ENCODE measurements around the gene MAP4K5. TPM values are rescaled to one million over a fixed set of nuclear protein-coding genes. Genes with fewer than 3 reads are reported as not detected.

The MAP4K5 gene
- total and polyA plus RNA-seq, 2 of the 13 experiments (the other 11 are each of a cell fraction or from before 2014, with no cell fraction given) = 12.7 to 23.9 TPM

- TF ChIP-seq ZNF564 (CRISPR knock-in tag; IDR thresholded peaks at IDR 0.05) (no peak), PITX1 (CRISPR knock-in tag; IDR thresholded peaks at IDR 0.05) (no peak), ZKSCAN1 (IDR thresholded peaks at IDR 0.05; ENCODE audit: low read length) (no peak), ZNF530 (CRISPR knock-in tag; IDR thresholded peaks at IDR 0.05; ENCODE audit: low read depth) (no peak), MXD3 (CRISPR knock-in tag; IDR thresholded peaks at IDR 0.05) (no peak), ZNF281 (CRISPR knock-in tag; IDR thresholded peaks at IDR 0.05; ENCODE audit: borderline replicate concordance) (no peak), NR2F1 (CRISPR knock-in tag; IDR thresholded peaks at IDR 0.05) (no peak), TFDP2 (CRISPR knock-in tag; IDR thresholded peaks at IDR 0.05) (no peak), NR2C2 (CRISPR knock-in tag; IDR thresholded peaks at IDR 0.05; ENCODE audit: borderline replicate concordance) (no peak), CBFB (CRISPR knock-in tag; IDR thresholded peaks at IDR 0.05) (no peak)
- TF ChIP-seq, protein P1, sequence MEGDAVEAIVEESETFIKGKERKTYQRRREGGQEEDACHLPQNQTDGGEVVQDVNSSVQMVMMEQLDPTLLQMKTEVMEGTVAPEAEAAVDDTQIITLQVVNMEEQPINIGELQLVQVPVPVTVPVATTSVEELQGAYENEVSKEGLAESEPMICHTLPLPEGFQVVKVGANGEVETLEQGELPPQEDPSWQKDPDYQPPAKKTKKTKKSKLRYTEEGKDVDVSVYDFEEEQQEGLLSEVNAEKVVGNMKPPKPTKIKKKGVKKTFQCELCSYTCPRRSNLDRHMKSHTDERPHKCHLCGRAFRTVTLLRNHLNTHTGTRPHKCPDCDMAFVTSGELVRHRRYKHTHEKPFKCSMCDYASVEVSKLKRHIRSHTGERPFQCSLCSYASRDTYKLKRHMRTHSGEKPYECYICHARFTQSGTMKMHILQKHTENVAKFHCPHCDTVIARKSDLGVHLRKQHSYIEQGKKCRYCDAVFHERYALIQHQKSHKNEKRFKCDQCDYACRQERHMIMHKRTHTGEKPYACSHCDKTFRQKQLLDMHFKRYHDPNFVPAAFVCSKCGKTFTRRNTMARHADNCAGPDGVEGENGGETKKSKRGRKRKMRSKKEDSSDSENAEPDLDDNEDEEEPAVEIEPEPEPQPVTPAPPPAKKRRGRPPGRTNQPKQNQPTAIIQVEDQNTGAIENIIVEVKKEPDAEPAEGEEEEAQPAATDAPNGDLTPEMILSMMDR (CRISPR knock-in tag; IDR thresholded peaks at IDR 0.05) = no peak
- TF ChIP-seq, protein P2, sequence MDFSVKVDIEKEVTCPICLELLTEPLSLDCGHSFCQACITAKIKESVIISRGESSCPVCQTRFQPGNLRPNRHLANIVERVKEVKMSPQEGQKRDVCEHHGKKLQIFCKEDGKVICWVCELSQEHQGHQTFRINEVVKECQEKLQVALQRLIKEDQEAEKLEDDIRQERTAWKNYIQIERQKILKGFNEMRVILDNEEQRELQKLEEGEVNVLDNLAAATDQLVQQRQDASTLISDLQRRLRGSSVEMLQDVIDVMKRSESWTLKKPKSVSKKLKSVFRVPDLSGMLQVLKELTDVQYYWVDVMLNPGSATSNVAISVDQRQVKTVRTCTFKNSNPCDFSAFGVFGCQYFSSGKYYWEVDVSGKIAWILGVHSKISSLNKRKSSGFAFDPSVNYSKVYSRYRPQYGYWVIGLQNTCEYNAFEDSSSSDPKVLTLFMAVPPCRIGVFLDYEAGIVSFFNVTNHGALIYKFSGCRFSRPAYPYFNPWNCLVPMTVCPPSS (IDR thresholded peaks at IDR 0.05) = no peak
These were observed 6.7 kb upstream of the MAP4K5 start (continued) for GRCh38 chr14:50539051-50539450.
